ENCODE results near the gene DOCK4.

DNA sequence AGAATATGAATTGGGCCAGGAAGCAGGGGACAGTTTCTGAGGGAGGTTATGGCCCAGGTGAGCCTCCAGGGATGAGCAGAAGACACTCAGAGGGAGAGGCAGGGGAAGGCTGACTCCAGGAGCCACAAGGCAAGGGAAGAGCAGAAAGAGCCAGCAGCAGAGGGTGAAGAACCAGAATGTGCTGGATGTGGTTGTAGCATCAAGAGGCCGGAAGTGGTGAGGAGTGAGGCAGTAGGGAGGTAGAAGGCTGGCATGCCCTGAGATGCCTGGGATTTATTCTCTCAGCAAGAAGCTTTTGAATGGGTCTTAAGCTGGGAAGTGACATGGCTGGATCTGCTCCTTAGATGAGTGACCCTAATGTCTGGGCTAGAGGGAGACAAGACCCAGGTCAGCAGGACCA lies 311.7 kb downstream of the DOCK4 start:
- TF ChIP-seq, protein P1, sequence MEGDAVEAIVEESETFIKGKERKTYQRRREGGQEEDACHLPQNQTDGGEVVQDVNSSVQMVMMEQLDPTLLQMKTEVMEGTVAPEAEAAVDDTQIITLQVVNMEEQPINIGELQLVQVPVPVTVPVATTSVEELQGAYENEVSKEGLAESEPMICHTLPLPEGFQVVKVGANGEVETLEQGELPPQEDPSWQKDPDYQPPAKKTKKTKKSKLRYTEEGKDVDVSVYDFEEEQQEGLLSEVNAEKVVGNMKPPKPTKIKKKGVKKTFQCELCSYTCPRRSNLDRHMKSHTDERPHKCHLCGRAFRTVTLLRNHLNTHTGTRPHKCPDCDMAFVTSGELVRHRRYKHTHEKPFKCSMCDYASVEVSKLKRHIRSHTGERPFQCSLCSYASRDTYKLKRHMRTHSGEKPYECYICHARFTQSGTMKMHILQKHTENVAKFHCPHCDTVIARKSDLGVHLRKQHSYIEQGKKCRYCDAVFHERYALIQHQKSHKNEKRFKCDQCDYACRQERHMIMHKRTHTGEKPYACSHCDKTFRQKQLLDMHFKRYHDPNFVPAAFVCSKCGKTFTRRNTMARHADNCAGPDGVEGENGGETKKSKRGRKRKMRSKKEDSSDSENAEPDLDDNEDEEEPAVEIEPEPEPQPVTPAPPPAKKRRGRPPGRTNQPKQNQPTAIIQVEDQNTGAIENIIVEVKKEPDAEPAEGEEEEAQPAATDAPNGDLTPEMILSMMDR (IDR thresholded peaks at IDR 0.05; ENCODE audit: insufficient read depth, low read depth, low read length): no peak
- TF ChIP-seq EZH2 (IDR thresholded peaks at IDR 0.05; ENCODE audit: insufficient read depth, low read length): no peak
